WI38 (cell line): Measurements from ENCODE around the gene EPB41L3.
"Not testable (repeated sequence)": the region's sequence is repeated elsewhere in the genome, so short reads cannot be mapped to it uniquely, and the experiment has no call there.

Experiments used
- H3K4me3 ChIP-seq: 2 replicates; pipeline ENCODE4 v1.5.1; 2011; ENCODE audit warnings: low read depth, mild to moderate bottlenecking, control low read depth, low read length
- TF ChIP-seq, protein P1 (sequence below): IDR thresholded peaks from 2 replicates; pipeline ENCODE4 v1.5.1; 2012; ENCODE audit warnings: low read depth, mild to moderate bottlenecking, control low read depth, low read length

The EPB41L3 gene

GRCh38 chr18:5512176-5512575, 31.6 kb downstream of the EPB41L3 start:
- TF ChIP-seq, protein P1, sequence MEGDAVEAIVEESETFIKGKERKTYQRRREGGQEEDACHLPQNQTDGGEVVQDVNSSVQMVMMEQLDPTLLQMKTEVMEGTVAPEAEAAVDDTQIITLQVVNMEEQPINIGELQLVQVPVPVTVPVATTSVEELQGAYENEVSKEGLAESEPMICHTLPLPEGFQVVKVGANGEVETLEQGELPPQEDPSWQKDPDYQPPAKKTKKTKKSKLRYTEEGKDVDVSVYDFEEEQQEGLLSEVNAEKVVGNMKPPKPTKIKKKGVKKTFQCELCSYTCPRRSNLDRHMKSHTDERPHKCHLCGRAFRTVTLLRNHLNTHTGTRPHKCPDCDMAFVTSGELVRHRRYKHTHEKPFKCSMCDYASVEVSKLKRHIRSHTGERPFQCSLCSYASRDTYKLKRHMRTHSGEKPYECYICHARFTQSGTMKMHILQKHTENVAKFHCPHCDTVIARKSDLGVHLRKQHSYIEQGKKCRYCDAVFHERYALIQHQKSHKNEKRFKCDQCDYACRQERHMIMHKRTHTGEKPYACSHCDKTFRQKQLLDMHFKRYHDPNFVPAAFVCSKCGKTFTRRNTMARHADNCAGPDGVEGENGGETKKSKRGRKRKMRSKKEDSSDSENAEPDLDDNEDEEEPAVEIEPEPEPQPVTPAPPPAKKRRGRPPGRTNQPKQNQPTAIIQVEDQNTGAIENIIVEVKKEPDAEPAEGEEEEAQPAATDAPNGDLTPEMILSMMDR = no peak
- H3K4me3 ChIP-seq = no peak overlapping the region

- H3K4me3 ChIP-seq = not testable (repeated sequence)
These were observed 32.3 kb downstream of the EPB41L3 start for GRCh38 chr18:5511541-5511940.

DNA sequence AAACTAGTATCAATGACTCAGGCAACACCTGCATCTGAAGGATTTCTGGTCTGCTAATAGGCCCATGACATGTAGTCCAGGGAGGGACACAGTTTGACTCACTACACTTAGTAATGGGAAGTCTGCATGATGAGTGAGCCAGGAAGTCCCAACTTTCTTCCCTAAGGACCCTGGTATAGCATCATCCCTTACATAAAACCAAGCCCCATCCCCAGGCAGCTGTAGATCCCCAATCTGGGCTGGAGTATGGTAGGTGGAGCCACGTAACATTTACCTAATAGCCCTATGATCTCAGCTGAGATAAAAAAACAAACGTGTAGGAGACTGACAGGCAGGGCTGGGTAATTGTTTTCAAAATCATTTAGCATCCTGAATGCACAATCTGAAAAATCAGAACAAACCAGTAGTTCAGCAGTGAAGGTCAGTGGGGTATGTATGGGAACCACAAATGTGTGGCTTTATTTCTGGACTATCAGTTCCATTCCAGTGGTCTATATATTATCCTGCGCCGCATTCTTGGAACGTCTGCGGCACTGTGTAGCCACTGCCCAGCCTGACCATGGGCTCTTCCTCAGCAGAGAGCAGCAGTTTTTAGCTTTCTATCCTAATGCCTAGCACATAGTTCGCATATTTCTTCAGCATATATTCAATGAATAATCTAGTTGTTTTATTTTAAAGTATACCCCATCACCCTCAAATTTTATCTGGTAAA, 33.5 kb downstream of the EPB41L3 start:
- no peak overlapping the region for H3K4me3 ChIP-seq
- TF ChIP-seq, protein P1 = no peak

GRCh38 chr18:5508821-5509220, 35.0 kb downstream of the EPB41L3 start:
- no peak overlapping the region for H3K4me3 ChIP-seq
- TF ChIP-seq, protein P1 = no peak

- H3K4me3 ChIP-seq = no peak overlapping the region
- TF ChIP-seq, protein P1 = no peak
These were observed 36.0 kb downstream of the EPB41L3 start for GRCh38 chr18:5507756-5508155.

DNA sequence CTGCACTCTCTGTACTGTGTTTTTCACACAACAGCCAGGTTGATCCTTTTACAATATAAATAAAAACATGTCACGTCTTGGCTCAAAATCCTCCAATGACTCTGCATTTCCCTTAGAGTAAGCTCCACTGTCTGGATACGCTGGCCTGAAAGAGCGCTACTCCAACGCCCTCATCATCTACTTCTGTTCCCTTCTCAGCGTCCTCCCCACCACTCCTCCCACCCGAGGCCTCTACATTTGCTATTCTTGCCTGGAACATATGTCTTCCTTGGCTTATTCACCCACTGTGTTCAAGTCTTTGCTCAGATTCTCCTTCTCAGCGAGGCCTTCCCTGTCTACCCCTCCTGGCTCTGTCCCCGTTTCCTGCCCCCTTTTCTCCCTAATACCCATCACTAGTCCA, 37.6 kb downstream of the EPB41L3 start:
- TF ChIP-seq, protein P1 = no peak
- H3K4me3 ChIP-seq = no peak overlapping the region

DNA sequence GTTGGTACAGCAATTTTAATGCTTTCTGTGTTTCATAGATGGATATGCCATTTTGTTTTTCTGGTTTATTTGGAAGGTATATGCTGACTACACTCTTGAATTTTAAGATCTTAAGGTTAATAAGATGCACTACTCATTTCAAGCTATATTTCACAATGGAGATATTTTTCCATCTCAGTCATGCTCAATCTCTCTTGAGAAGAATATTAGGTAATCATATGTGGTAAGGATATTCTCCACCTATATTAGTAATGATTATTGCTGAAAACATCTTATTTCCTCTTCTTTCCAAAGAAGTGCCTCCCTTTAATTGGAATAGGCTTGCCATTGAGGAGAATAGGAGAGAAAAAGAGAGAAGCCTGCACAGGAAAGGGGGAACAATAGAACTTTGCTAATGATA, 40.1 kb downstream of the EPB41L3 start:
- TF ChIP-seq, protein P1 = no peak
- H3K4me3 ChIP-seq = no peak overlapping the region
